ENCODE measurements around the gene PAQR4. TPM values are rescaled to one million over a fixed set of nuclear protein-coding genes. Genes with fewer than 3 reads are reported as not detected.
"Not testable (repeated sequence)": the region's sequence is repeated elsewhere in the genome, so short reads cannot be mapped to it uniquely, and the experiment has no call there.

The PAQR4 gene
- total RNA-seq, 3 donors from 2014 or later (not counting 1 experiment from before 2014, with no cell fraction given): 2.9 to 4.4 (median 3.5) TPM

GRCh38 chr16:2927010-2927646, 42.0 kb upstream of the PAQR4 start:
- no peaks in the 10 kb centered on the region for H3K9me3 ChIP-seq (ENCODE audit: control insufficient read depth, insufficient read depth, low read length)
- Mint-ChIP-seq H3K27me3 (ENCODE audit: low read depth in 2 of 2) (no peaks in the 10 kb centered on the region), H3K36me3 (no peaks in the 10 kb centered on the region), H3K27ac (peak overlapping the region in 1 of 2 donors; percentile 46), H3K4me3 (no peak overlapping the region), H3K4me1 (peaks cover 9 to 16% of the 10 kb centered on the region in 2 donors), H3K9me3 (no peaks in the 10 kb centered on the region)
- intact Hi-C loops (cut with micrococcal nuclease): loop anchor here (2.0 kb wide), 3 partner anchors 22 to 58 kb away; partner anchors contain the start of gene FLYWCH2
- no peak overlapping the region for H3K4me3 ChIP-seq (ENCODE audit: low read length)
- peaks cover 16% of the 10 kb centered on the region for H3K36me3 ChIP-seq (ENCODE audit: control insufficient read depth, insufficient read depth, low read length)
- no peaks in the 10 kb centered on the region for H3K27me3 ChIP-seq (ENCODE audit: control insufficient read depth, insufficient read depth, low read length)
- DNase-seq (peak; percentile 81 to 95), ATAC-seq (peak; percentile 100)
- WGBS (ENCODE audit: insufficient coverage): 10% methylated on average over 18 of the region's 19 CpGs
- no peak overlapping the region for H3K27ac ChIP-seq (ENCODE audit: low read length)
- peaks cover 7% of the 10 kb centered on the region for H3K4me1 ChIP-seq (ENCODE audit: control insufficient read depth, insufficient read depth, low read length)
- TF ChIP-seq, protein P1, sequence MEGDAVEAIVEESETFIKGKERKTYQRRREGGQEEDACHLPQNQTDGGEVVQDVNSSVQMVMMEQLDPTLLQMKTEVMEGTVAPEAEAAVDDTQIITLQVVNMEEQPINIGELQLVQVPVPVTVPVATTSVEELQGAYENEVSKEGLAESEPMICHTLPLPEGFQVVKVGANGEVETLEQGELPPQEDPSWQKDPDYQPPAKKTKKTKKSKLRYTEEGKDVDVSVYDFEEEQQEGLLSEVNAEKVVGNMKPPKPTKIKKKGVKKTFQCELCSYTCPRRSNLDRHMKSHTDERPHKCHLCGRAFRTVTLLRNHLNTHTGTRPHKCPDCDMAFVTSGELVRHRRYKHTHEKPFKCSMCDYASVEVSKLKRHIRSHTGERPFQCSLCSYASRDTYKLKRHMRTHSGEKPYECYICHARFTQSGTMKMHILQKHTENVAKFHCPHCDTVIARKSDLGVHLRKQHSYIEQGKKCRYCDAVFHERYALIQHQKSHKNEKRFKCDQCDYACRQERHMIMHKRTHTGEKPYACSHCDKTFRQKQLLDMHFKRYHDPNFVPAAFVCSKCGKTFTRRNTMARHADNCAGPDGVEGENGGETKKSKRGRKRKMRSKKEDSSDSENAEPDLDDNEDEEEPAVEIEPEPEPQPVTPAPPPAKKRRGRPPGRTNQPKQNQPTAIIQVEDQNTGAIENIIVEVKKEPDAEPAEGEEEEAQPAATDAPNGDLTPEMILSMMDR (IDR thresholded peaks at IDR 0.05): peak; percentile 97

GRCh38 chr16:2928151-2928550, 41.0 kb upstream of the PAQR4 start:
- H3K4me3 ChIP-seq (ENCODE audit: low read length); H3K9me3 ChIP-seq (ENCODE audit: control insufficient read depth, insufficient read depth, low read length); H3K27me3 Mint-ChIP-seq (ENCODE audit: low read depth in 2 of 2); ATAC-seq; H3K27ac ChIP-seq (ENCODE audit: low read length); intact Hi-C loops (cut with micrococcal nuclease); H3K4me3 Mint-ChIP-seq; H3K9me3 Mint-ChIP-seq; DNase-seq; H3K36me3 Mint-ChIP-seq; H3K27me3 ChIP-seq (ENCODE audit: control insufficient read depth, insufficient read depth, low read length); H3K4me1 ChIP-seq (ENCODE audit: control insufficient read depth, insufficient read depth, low read length): not testable (repeated sequence)
- 84% methylated on average over 4 of the region's 4 CpGs for WGBS (ENCODE audit: insufficient coverage)
- H3K27ac Mint-ChIP-seq: peak overlapping the region in 1 of 2 donors; percentile 46
- peaks cover 10% of the 10 kb centered on the region for H3K36me3 ChIP-seq (ENCODE audit: control insufficient read depth, insufficient read depth, low read length)
- H3K4me1 Mint-ChIP-seq: peaks cover 9 to 16% of the 10 kb centered on the region in 2 donors

DNA sequence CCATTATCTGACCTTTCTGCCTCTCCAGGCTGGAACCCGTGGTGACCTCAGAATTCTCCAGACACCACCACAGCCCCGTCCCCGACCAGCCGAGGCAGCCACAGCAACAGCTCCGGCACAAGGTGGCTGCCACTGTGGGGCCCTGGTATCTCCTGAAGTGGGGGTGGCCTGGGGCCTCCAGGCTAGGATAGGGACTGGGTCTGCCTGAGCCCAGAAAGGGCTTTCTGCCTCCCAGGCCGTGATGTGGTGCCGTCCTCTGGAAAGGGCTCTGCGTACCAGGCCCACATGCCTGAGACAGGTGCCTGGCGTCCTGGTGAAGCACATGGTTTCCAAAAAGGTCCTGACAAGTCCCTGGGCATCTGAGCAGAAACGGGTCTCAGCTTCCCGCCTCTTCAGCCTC, 40.4 kb upstream of the PAQR4 start:
- H3K27ac ChIP-seq (ENCODE audit: low read length): no peak overlapping the region
- DNase-seq (no peak), ATAC-seq (no peak)
- peaks cover 7% of the 10 kb centered on the region for H3K4me1 ChIP-seq (ENCODE audit: control insufficient read depth, insufficient read depth, low read length)
- Mint-ChIP-seq H3K4me1 (peaks cover 9 to 16% of the 10 kb centered on the region in 2 donors), H3K36me3 (no peaks in the 10 kb centered on the region), H3K9me3 (no peaks in the 10 kb centered on the region), H3K27ac (no peak overlapping the region), H3K27me3 (ENCODE audit: low read depth in 2 of 2) (no peaks in the 10 kb centered on the region), H3K4me3 (no peak overlapping the region)
- H3K36me3 ChIP-seq (ENCODE audit: control insufficient read depth, insufficient read depth, low read length): peaks cover 14% of the 10 kb centered on the region
- H3K4me3 ChIP-seq (ENCODE audit: low read length): no peak overlapping the region
- H3K9me3 ChIP-seq (ENCODE audit: control insufficient read depth, insufficient read depth, low read length): no peaks in the 10 kb centered on the region
- WGBS (ENCODE audit: insufficient coverage): 91% methylated on average over 11 of the region's 11 CpGs
- TF ChIP-seq, protein P1 (IDR thresholded peaks at IDR 0.05): no peak
- no peaks in the 10 kb centered on the region for H3K27me3 ChIP-seq (ENCODE audit: control insufficient read depth, insufficient read depth, low read length)
- intact Hi-C loops (cut with micrococcal nuclease): no loop called here

- no peak overlapping the region for H3K4me3 Mint-ChIP-seq
- intact Hi-C loops (cut with micrococcal nuclease): no loop called here
Observed at GRCh38 chr16:2929693-2930092, 39.5 kb upstream of the PAQR4 start.

More at GRCh38 chr16:2929693-2930092, 39.5 kb upstream of the PAQR4 start:
- no peak for DNase-seq
- Mint-ChIP-seq H3K27me3 (ENCODE audit: low read depth in 2 of 2) (no peaks in the 10 kb centered on the region), H3K4me1 (peaks cover 14 to 16% of the 10 kb centered on the region in 2 donors), H3K36me3 (peaks cover 4% of the 10 kb centered on the region), H3K9me3 (no peaks in the 10 kb centered on the region), H3K27ac (no peak overlapping the region)
- H3K4me3 ChIP-seq (ENCODE audit: low read length): no peak overlapping the region
- no peak overlapping the region for H3K27ac ChIP-seq (ENCODE audit: low read length)
- peaks cover 19% of the 10 kb centered on the region for H3K36me3 ChIP-seq (ENCODE audit: control insufficient read depth, insufficient read depth, low read length)
- ATAC-seq: no peak
- peaks cover 7% of the 10 kb centered on the region for H3K4me1 ChIP-seq (ENCODE audit: control insufficient read depth, insufficient read depth, low read length)
- no peaks in the 10 kb centered on the region for H3K9me3 ChIP-seq (ENCODE audit: control insufficient read depth, insufficient read depth, low read length)
- TF ChIP-seq, protein P1 (IDR thresholded peaks at IDR 0.05): no peak
- 96% methylated on average over 14 of the region's 14 CpGs for WGBS (ENCODE audit: insufficient coverage)
- H3K27me3 ChIP-seq (ENCODE audit: control insufficient read depth, insufficient read depth, low read length): no peaks in the 10 kb centered on the region

All from natural killer cell (primary cell).